HG03039 (cell line): Measurements from ENCODE around the gene BICD1.
"Not testable (repeated sequence)": the region's sequence is repeated elsewhere in the genome, so short reads cannot be mapped to it uniquely, and the experiment has no call there.

Source experiments
- ATAC-seq: cut with Tn5 transposase; IDR thresholded peaks from one replicate; pipeline ENCODE4 v1.9.1; 2021; ENCODE audit warnings: mild to moderate bottlenecking, moderate library complexity; ENCODE audit not compliant: unreplicated experiment

Gene BICD1

GRCh38 chr12:32181498-32182175 is 75.0 kb downstream of the BICD1 start:
- no peak for ATAC-seq

- ATAC-seq: no peak
Measured at GRCh38 chr12:32183650-32184049, 77.0 kb downstream of the BICD1 start.

- ATAC-seq: not testable (repeated sequence)
Measured at GRCh38 chr12:32187127-32187526, 80.5 kb downstream of the BICD1 start.

- no peak for ATAC-seq
Measured at GRCh38 chr12:32191445-32191844, 84.8 kb downstream of the BICD1 start.

GRCh38 chr12:32196250-32197198 is 89.9 kb downstream of the BICD1 start:
- ATAC-seq: no peak

- ATAC-seq: no peak
Measured at GRCh38 chr12:32197421-32197820, 90.8 kb downstream of the BICD1 start.

GRCh38 chr12:32198555-32198954 is 91.9 kb downstream of the BICD1 start:
- ATAC-seq: no peak

- no peak for ATAC-seq
Measured at GRCh38 chr12:32201096-32201495, 94.4 kb downstream of the BICD1 start.

- ATAC-seq: no peak
Measured at GRCh38 chr12:32201976-32202375, 95.3 kb downstream of the BICD1 start.

- ATAC-seq: no peak
Measured at GRCh38 chr12:32205731-32206130, 99.1 kb downstream of the BICD1 start.

GRCh38 chr12:32208355-32208754 is 101.7 kb downstream of the BICD1 start:
- no peak for ATAC-seq

- no peak for ATAC-seq
Measured at GRCh38 chr12:32211066-32211899, 104.6 kb downstream of the BICD1 start.

GRCh38 chr12:32211900-32212156 is 105.2 kb downstream of the BICD1 start:
- ATAC-seq: no peak

GRCh38 chr12:32214723-32215122 is 108.1 kb downstream of the BICD1 start:
- ATAC-seq: no peak

- no peak for ATAC-seq
Measured at GRCh38 chr12:32217354-32218310, 111.0 kb downstream of the BICD1 start.

- ATAC-seq: no peak
Measured at GRCh38 chr12:32223941-32224340, 117.3 kb downstream of the BICD1 start.

- ATAC-seq: no peak
Measured at GRCh38 chr12:32226768-32227167, 120.1 kb downstream of the BICD1 start.

GRCh38 chr12:32229971-32230612 is 123.4 kb downstream of the BICD1 start:
- ATAC-seq: no peak

GRCh38 chr12:32230613-32230993 is 124.0 kb downstream of the BICD1 start:
- no peak for ATAC-seq

- ATAC-seq: not testable (repeated sequence)
Measured at GRCh38 chr12:32231361-32231760, 124.7 kb downstream of the BICD1 start.
